ENCODE data around the gene KLHL12.

DNA sequence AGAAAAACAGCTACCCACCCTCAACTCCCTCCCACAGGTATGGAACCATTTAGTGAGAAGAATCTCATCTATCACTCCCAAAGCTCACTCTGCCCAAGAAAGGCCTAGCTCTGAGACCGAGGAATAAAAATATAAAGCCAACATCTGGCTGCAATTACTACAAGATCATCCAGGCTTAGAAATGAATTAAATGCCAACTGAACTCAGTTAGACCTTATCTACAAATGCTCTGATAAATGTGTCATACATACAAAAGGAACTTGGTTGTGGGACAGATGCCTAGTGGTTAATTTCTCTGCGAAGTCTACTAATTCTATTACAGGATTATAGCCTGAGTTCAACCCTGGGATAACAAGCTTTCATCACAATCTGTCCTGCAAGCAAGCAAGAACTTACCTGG is 24.4 kb upstream of the KLHL12 start:
- TF ChIP-seq, protein P1, sequence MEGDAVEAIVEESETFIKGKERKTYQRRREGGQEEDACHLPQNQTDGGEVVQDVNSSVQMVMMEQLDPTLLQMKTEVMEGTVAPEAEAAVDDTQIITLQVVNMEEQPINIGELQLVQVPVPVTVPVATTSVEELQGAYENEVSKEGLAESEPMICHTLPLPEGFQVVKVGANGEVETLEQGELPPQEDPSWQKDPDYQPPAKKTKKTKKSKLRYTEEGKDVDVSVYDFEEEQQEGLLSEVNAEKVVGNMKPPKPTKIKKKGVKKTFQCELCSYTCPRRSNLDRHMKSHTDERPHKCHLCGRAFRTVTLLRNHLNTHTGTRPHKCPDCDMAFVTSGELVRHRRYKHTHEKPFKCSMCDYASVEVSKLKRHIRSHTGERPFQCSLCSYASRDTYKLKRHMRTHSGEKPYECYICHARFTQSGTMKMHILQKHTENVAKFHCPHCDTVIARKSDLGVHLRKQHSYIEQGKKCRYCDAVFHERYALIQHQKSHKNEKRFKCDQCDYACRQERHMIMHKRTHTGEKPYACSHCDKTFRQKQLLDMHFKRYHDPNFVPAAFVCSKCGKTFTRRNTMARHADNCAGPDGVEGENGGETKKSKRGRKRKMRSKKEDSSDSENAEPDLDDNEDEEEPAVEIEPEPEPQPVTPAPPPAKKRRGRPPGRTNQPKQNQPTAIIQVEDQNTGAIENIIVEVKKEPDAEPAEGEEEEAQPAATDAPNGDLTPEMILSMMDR (IDR thresholded peaks at IDR 0.05): no peak
- TF ChIP-seq POLR2AphosphoS5 (IDR thresholded peaks at IDR 0.05): no peak

All from gastroesophageal sphincter (tissue), 3 donors.